ENCODE measurements around the gene FOXP1. TPM values are rescaled to one million over a fixed set of nuclear protein-coding genes. Genes with fewer than 3 reads are reported as not detected.

The FOXP1 gene
- total RNA-seq, result 57.5 and 68.7 TPM in 2 replicates

DNA sequence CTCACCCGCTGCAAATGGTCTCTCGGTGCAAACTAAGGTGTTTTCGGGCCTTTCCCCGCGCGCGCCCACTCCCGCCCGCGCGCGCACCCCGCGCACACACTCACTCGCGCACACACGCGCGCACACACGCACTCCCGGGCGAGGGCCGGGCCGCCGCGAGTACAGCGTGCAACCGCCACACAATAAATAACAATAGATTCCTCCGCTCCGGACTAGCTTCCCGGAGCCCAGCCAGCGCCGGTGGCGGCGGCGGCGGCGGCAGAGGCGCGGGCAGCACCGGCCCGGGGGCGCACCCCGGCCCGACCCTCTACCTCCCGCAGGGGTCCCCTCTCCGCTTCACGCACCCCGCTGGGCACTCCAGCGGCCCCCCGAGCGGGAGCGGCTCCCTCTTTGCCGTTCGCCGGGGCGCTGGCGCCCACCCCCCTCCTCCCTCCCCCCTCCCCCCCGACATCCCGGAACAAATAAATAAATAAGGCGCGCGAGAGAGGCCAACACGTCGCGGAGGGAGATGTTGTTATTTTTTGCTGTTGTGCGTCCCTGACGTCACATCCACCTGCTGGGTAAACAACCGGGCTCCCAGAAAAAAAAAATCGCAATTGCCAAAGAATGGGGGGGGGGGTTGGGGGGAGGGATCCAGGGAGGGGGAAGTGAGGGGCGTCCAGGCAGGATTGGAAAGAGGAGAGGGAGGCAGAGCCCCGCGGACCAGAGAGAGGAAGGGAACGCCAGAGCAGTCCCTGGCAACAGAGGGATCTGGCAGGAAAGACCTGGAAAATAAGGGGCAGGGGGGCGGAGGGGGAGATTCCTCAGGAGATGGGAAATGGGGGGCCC lies at the start of gene FOXP1:
TSS of gene FOXP1 (minus strand) at position 163 of the 828 bp plus-strand sequence. CDS start 385,347 bp downstream, outside the sequence.

Other genes with a start within 250 kb of the FOXP1 start
- 0.66 and 1.6 TPM in 2 replicates for gene EIF4E3, start 141.7 kb upstream of the FOXP1 start, total RNA-seq
- gene GPR27, start 170.1 kb upstream of the FOXP1 start, total RNA-seq, result 0.13 TPM in 1 of 2 replicates, not detected in the other
- gene PROK2, start 201.4 kb upstream of the FOXP1 start, total RNA-seq, result not detected in 2 replicates

Data from aortic smooth muscle cell (primary cell).